HepG2 (cell line): ENCODE data around the gene SOX12. TPM values are rescaled to one million over a fixed set of nuclear protein-coding genes. Genes with fewer than 3 reads are reported as not detected.

Experiments
- ATAC-seq: fragments of 200-7000 bp; cut with Tn5 transposase; 3 replicates; pipeline ENCODE4 v1.9.1; 2020; ENCODE audit warnings: mild to moderate bottlenecking, moderate library complexity
- BruUV-seq: library from RNA; stranded (reverse); fragments of 400-500 nt; replicated peaks from 2 replicates; lab custom pipeline; 2021; lab: Mats Ljungman, UMichigan
- CTCF ChIA-PET: fragments of 300-600 bp; formaldehyde crosslinking; extraction: SDS; loops from one replicate; lab custom pipeline; 2021; ENCODE audit warnings: low total read pairs, inconsistent platforms, low intra/inter-chr PET ratio; lab: Yijun Ruan, JAX
- POLR2A ChIA-PET: fragments of 350-600 bp; sonication (Branson Sonifier 250); formaldehyde crosslinking; loops from one replicate; lab custom pipeline; 2020; ENCODE audit warnings: antibody characterized with exemption, inconsistent platforms; lab: Yijun Ruan, JAX
- DNase-seq: peaks from one replicate; pipeline ENCODE4 v3.0.0-alpha.2; 2015; ENCODE audit warnings: low spot score
- FAIRE-seq: peaks from 3 replicates; lab custom pipeline; 2011; peaks lifted over from hg19 to GRCh38; lab: Jason Lieb, UNC
- H2AFZ ChIP-seq: one replicate; pipeline ENCODE4 v1.6.1; 2011; ENCODE audit warnings: low read length, inconsistent platforms
- H3K27ac ChIP-seq: fragments of 300-600 bp; 3 replicates; pipeline ENCODE4 v1.8.0; 2011; ENCODE audit warnings: mixed run types, mild to moderate bottlenecking, mixed read lengths, low read length, inconsistent platforms; ENCODE audit not compliant: insufficient read depth; ENCODE audit errors: extremely low read length
- H3K27me3 ChIP-seq, 2 experiments: fragments of 200-600 bp in 1 of 2; 2 replicates in 1 of 2; 3 replicates in 1 of 2; pipeline versions ENCODE4 v1.6.0 to v1.8.0; 2011; ENCODE audit warnings: low read length in 2 of 2, mild to moderate bottlenecking in 2 of 2, moderate library complexity in 2 of 2, inconsistent platforms in 1 of 2; ENCODE audit not compliant: insufficient read depth in 2 of 2, control insufficient read depth in 1 of 2
- H3K36me3 ChIP-seq, 2 experiments: fragments of 200-600 bp in 1 of 2; replicated peaks in 1 of 2; 2 replicates in 1 of 2; 3 replicates in 1 of 2; pipeline versions ENCODE4 v1.5.1 to v1.8.0; 2011; ENCODE audit warnings: low read length in 2 of 2, inconsistent platforms in 1 of 2; ENCODE audit not compliant: insufficient read depth in 2 of 2, control insufficient read depth in 1 of 2
- H3K4me1 ChIP-seq: 2 replicates; pipeline ENCODE4 v1.5.1; 2012; ENCODE audit warnings: low read length, inconsistent platforms; ENCODE audit not compliant: insufficient read depth
- H3K4me2 ChIP-seq: 2 replicates; pipeline ENCODE4 v1.6.0; 2011; ENCODE audit warnings: low read depth, low read length, inconsistent platforms
- H3K4me3 ChIP-seq, 3 experiments: fragments of 200-600 bp in 1 of 3; sonication (generic), shearing (Covaris generic) in 1 of 3; replicated peaks in 1 of 3; 2 replicates each; pipeline ENCODE4 v1.5.1; 2011 to 2016; ENCODE audit warnings: low read length in 3 of 3, inconsistent platforms in 2 of 3, low read depth in 2 of 3, mild to moderate bottlenecking in 2 of 3, control low read depth in 1 of 3, mixed read lengths in 1 of 3; ENCODE audit not compliant: insufficient read depth in 1 of 3
- H3K79me2 ChIP-seq: one replicate; pipeline ENCODE4 v1.6.1; 2011; ENCODE audit warnings: low read length, inconsistent platforms; ENCODE audit not compliant: insufficient read depth
- H3K9ac ChIP-seq: 2 replicates; pipeline ENCODE4 v1.6.0; 2011; ENCODE audit warnings: mild to moderate bottlenecking, low read depth, low read length, inconsistent platforms; ENCODE audit not compliant: insufficient read depth
- H3K9me3 ChIP-seq: 2 replicates; pipeline ENCODE4 v1.5.1; 2012; ENCODE audit warnings: mild to moderate bottlenecking, low read length
- H4K20me1 ChIP-seq: 2 replicates; pipeline ENCODE4 v1.6.0; 2011; ENCODE audit warnings: inconsistent platforms, mild to moderate bottlenecking, low read length, moderate library complexity; ENCODE audit not compliant: insufficient read depth
- CREB1 ChIP-seq, 2 experiments: fragments of 450-650 bp in 1 of 2; IDR thresholded peaks; 2 replicates each; pipeline ENCODE4 v1.6.1; 2016 to 2017; ENCODE audit warnings: control low read depth in 1 of 2, mild to moderate bottlenecking in 1 of 2, missing compliant biosample characterization in 1 of 2, missing genetic modification characterization in 1 of 2
- EZH2 ChIP-seq: conservative IDR thresholded peaks from 2 replicates; pipeline ENCODE4 v1.6.1; 2012; ENCODE audit warnings: mild to moderate bottlenecking, low read depth, low read length, moderate library complexity
- HNRNPK ChIP-seq: fragments of 200-400 bp; formaldehyde crosslinking; IDR thresholded peaks from 2 replicates; pipeline ENCODE4 v1.6.1; 2018; ENCODE audit warnings: low read length, low read depth, moderate library complexity, mild to moderate bottlenecking; ENCODE audit not compliant: poor library complexity, severe bottlenecking
- IKZF1 ChIP-seq: fragments of 450-650 bp; IDR thresholded peaks from 2 replicates; pipeline ENCODE4 v1.7.1; 2016
- MATR3 ChIP-seq: sonication (generic); formaldehyde crosslinking; IDR thresholded peaks from 2 replicates; pipeline ENCODE4 v1.4.0; 2020; ENCODE audit warnings: missing genetic modification reagents
- PCBP1 ChIP-seq: fragments of 200-400 bp; formaldehyde crosslinking; IDR thresholded peaks from 2 replicates; pipeline ENCODE4 v1.6.1; 2017; ENCODE audit warnings: mild to moderate bottlenecking, low read depth, low read length, borderline replicate concordance
- PHF21A ChIP-seq: sonication (generic); formaldehyde crosslinking; IDR thresholded peaks from 2 replicates; pipeline ENCODE4 v1.5.0; 2020; ENCODE audit warnings: mild to moderate bottlenecking, missing genetic modification reagents
- RBM22 ChIP-seq: fragments of 200-400 bp; formaldehyde crosslinking; optimal IDR thresholded peaks from 2 replicates; pipeline ENCODE3; 2017; ENCODE audit warnings: mild to moderate bottlenecking, low read length, moderate library complexity
- SIN3B ChIP-seq: fragments of 150-350 bp; IDR thresholded peaks from 2 replicates; pipeline ENCODE4 v1.6.1; 2014; ENCODE audit warnings: low read length
- SKI ChIP-seq: fragments of 450-650 bp; IDR thresholded peaks from one replicate; pipeline ENCODE4 v1.6.1; 2018; ENCODE audit warnings: mild to moderate bottlenecking; ENCODE audit not compliant: partially characterized antibody
- SMC3 ChIP-seq: IDR thresholded peaks from 2 replicates; pipeline ENCODE4 v1.6.1; 2011; ENCODE audit warnings: low read length, improper control_type of control experiment
- SRF ChIP-seq: IDR thresholded peaks from 2 replicates; pipeline ENCODE4 v1.6.1; 2011; ENCODE audit warnings: mild to moderate bottlenecking, low read depth, low read length, moderate library complexity
- WIZ ChIP-seq: sonication (generic); formaldehyde crosslinking; IDR thresholded peaks from 2 replicates; pipeline ENCODE4 v1.5.1; 2020; ENCODE audit warnings: mild to moderate bottlenecking, missing genetic modification reagents
- ZFP41 ChIP-seq: sonication (generic); formaldehyde crosslinking; IDR thresholded peaks from 2 replicates; pipeline ENCODE4 v1.4.0; 2020; ENCODE audit warnings: mild to moderate bottlenecking, missing genetic modification reagents, borderline replicate concordance
- ZNF335 ChIP-seq: sonication (generic); formaldehyde crosslinking; IDR thresholded peaks from 2 replicates; pipeline ENCODE4 v1.4.0; 2020; ENCODE audit warnings: missing genetic modification reagents
- ZNF367 ChIP-seq: sonication (generic); formaldehyde crosslinking; IDR thresholded peaks from 2 replicates; pipeline ENCODE4 v1.4.0; 2020; ENCODE audit warnings: missing genetic modification reagents, borderline replicate concordance
- ZNF713 ChIP-seq: sonication (generic); formaldehyde crosslinking; IDR thresholded peaks from 2 replicates; pipeline ENCODE4 v1.4.0; 2020; ENCODE audit warnings: mild to moderate bottlenecking, missing genetic modification reagents
- ZNF839 ChIP-seq: sonication (generic); formaldehyde crosslinking; IDR thresholded peaks from 2 replicates; pipeline ENCODE4 v1.4.0; 2020; ENCODE audit warnings: missing genetic modification reagents, mild to moderate bottlenecking, borderline replicate concordance
- WGBS: methylation state at CpG from one replicate; pipeline ENCODE4 v1.1.6; 2017; ENCODE audit warnings: low lambda C conversion rate; 5-methylcytosine and 5-hydroxymethylcytosine counted together
- in situ Hi-C: cut with HindIII; loops from 2 replicates; pipeline ENCODE4 v1.10.0; 2017; ENCODE audit warnings: low pct_unique_long_range_greater_than_20kb; ENCODE audit not compliant: extremely low pct_ligation_motif_present
- intact Hi-C: fragments of 100-400 bp; cut with micrococcal nuclease; formaldehyde crosslinking; loops from one replicate; pipeline ENCODE4 v1.10.0; 2022; ENCODE audit not compliant: unreplicated experiment
- polyA plus RNA-seq, 8 experiments: library from polyadenylated mRNA; depleted of rRNA in 3 of 8; stranded (reverse) in 7 of 8; unstranded in 1 of 8; fragments of >200 nt; fragmentation: Illumina TruSeq in 4 of 8; extraction: Trizol in 4 of 8; gene quantifications; 2 replicates each; pipeline versions ENCODE4 v1.2.1 to v1.2.3, GENCODE V29; 2011 to 2016; ENCODE audit warnings: low read depth in 4 of 8, missing spikeins in 1 of 8, mixed read lengths in 1 of 8; ENCODE audit not compliant: insufficient read depth in 1 of 8
- total RNA-seq, 5 experiments: library from RNA; depleted of rRNA; stranded (reverse); fragments of >200 nt; fragmentation: Illumina TruSeq; extraction: Trizol; gene quantifications; 2 replicates each; pipeline ENCODE4 v1.2.3, GENCODE V29; 2016; ENCODE audit warnings: low read depth in 1 of 5
- TF ChIP-seq, protein P1 (sequence below): sonication (generic); formaldehyde crosslinking; IDR thresholded peaks from 2 replicates; pipeline ENCODE4 v1.5.0; 2020; ENCODE audit warnings: mild to moderate bottlenecking, missing genetic modification reagents, moderate library complexity
- TF ChIP-seq, protein P2 (sequence below): sonication (generic); formaldehyde crosslinking; conservative IDR thresholded peaks from 2 replicates; pipeline ENCODE4 v1.4.0; 2020; ENCODE audit warnings: missing genetic modification reagents

SOX12 gene
- total and polyA plus RNA-seq, 2 of the 13 experiments (the other 11 are each of a cell fraction or from before 2014, with no cell fraction given): 10.0 to 18.7 TPM

DNA sequence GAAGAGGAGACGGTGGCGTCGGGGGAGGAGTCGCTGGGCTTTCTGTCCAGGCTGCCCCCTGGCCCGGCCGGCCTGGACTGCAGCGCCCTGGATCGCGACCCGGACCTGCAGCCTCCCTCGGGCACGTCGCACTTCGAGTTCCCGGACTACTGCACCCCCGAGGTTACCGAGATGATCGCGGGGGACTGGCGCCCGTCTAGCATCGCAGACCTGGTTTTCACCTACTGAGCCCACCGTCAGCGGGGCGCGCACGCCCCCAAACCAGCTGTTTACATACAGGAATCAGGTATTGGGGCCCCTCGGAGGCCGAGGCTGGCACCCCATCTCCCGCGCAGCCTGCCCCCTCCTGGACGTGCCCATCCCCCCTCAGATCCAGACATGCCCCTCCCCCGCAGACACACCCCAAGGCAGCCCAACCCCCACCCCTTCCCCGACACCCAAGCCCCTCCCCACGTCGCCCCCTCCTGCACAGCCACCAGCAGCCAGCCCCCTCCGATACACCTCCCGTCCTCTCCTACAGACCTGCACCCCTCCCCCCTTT is 1.4 kb downstream of the SOX12 start:
- H2AFZ ChIP-seq: no peak overlapping the region
- H3K9me3 ChIP-seq: no peaks in the 10 kb centered on the region
- H3K36me3 ChIP-seq: peaks cover 4 to 9% of the 10 kb centered on the region in 2 experiments; a peak in 2 of 5 replicates
- under 1% methylated on average over 24 of the region's 38 CpGs for WGBS
- H3K9ac ChIP-seq: peak overlapping the region; percentile 94
- H3K27me3 ChIP-seq: no peaks in the 10 kb centered on the region; a peak in 1 of 5 replicates
- peak overlapping the region; percentile 92 for H3K4me2 ChIP-seq
- ChIA-PET CTCF (no interaction called here), POLR2A (interaction anchor here (1.1 to 5.6 kb wide), 5 partner anchors 11 to 54 kb away, joined by 3 to 107 read pairs (median 37); partner anchors contain the start of genes NRSN2, TRIB3 and ZCCHC3)
- peaks cover 37% of the 10 kb centered on the region for H4K20me1 ChIP-seq
- FAIRE-seq (no peak), DNase-seq (no peak), ATAC-seq (peak; percentile 25)
- intact Hi-C loops (loop anchor here (1.0 kb wide), 1 partner anchor 29 kb away; the partner anchor contains the start of gene ZCCHC3), in situ Hi-C loops (no loop called here)
- peaks cover 46% of the 10 kb centered on the region for H3K4me1 ChIP-seq
- BruUV-seq: TSS peak; percentile 36
- peak overlapping the region; percentile 62 to 96 (median 93) for H3K4me3 ChIP-seq
- H3K27ac ChIP-seq: peak overlapping the region; percentile 94
- H3K79me2 ChIP-seq: peaks cover 29% of the 10 kb centered on the region
- TF ChIP-seq SKI (no peak), CREB1 (IDR thresholded peaks at IDR 0.05) (no peak), CREB1 (CRISPR knock-in tag; IDR thresholded peaks at IDR 0.05) (no peak), EZH2 (no peak), ZFP41 (CRISPR knock-in tag) (0 out of 2 replicates have a peak, but pooled peaks have one; percentile 7), SMC3 (no peak), HNRNPK (no peak), ZNF335 (CRISPR knock-in tag) (peak; percentile 51), IKZF1 (no peak), PHF21A (no peak), SRF (no peak), SIN3B (no peak), ZNF713 (CRISPR knock-in tag) (no peak), RBM22 (no peak), WIZ (CRISPR knock-in tag) (no peak), ZNF367 (CRISPR knock-in tag) (no peak; the same call in 1 of the 2 replicates), ZNF839 (CRISPR knock-in tag) (no peak), MATR3 (CRISPR knock-in tag) (no peak), PCBP1 (peak; percentile 98)
- TF ChIP-seq, protein P1, sequence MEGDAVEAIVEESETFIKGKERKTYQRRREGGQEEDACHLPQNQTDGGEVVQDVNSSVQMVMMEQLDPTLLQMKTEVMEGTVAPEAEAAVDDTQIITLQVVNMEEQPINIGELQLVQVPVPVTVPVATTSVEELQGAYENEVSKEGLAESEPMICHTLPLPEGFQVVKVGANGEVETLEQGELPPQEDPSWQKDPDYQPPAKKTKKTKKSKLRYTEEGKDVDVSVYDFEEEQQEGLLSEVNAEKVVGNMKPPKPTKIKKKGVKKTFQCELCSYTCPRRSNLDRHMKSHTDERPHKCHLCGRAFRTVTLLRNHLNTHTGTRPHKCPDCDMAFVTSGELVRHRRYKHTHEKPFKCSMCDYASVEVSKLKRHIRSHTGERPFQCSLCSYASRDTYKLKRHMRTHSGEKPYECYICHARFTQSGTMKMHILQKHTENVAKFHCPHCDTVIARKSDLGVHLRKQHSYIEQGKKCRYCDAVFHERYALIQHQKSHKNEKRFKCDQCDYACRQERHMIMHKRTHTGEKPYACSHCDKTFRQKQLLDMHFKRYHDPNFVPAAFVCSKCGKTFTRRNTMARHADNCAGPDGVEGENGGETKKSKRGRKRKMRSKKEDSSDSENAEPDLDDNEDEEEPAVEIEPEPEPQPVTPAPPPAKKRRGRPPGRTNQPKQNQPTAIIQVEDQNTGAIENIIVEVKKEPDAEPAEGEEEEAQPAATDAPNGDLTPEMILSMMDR (CRISPR knock-in tag): no peak; the same call in 1 of the 2 replicates
- TF ChIP-seq, protein P2, sequence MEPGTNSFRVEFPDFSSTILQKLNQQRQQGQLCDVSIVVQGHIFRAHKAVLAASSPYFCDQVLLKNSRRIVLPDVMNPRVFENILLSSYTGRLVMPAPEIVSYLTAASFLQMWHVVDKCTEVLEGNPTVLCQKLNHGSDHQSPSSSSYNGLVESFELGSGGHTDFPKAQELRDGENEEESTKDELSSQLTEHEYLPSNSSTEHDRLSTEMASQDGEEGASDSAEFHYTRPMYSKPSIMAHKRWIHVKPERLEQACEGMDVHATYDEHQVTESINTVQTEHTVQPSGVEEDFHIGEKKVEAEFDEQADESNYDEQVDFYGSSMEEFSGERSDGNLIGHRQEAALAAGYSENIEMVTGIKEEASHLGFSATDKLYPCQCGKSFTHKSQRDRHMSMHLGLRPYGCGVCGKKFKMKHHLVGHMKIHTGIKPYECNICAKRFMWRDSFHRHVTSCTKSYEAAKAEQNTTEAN (CRISPR knock-in tag): no peak
